SKM-1 (cell line): Measurements from ENCODE around the gene SETDB1.

ENCODE experiments used
- DNase-seq: peaks from one replicate; lab custom pipeline; 2025; ENCODE audit not compliant: unreplicated experiment; lab: John Stamatoyannopoulos, UW

The SETDB1 gene

DNA sequence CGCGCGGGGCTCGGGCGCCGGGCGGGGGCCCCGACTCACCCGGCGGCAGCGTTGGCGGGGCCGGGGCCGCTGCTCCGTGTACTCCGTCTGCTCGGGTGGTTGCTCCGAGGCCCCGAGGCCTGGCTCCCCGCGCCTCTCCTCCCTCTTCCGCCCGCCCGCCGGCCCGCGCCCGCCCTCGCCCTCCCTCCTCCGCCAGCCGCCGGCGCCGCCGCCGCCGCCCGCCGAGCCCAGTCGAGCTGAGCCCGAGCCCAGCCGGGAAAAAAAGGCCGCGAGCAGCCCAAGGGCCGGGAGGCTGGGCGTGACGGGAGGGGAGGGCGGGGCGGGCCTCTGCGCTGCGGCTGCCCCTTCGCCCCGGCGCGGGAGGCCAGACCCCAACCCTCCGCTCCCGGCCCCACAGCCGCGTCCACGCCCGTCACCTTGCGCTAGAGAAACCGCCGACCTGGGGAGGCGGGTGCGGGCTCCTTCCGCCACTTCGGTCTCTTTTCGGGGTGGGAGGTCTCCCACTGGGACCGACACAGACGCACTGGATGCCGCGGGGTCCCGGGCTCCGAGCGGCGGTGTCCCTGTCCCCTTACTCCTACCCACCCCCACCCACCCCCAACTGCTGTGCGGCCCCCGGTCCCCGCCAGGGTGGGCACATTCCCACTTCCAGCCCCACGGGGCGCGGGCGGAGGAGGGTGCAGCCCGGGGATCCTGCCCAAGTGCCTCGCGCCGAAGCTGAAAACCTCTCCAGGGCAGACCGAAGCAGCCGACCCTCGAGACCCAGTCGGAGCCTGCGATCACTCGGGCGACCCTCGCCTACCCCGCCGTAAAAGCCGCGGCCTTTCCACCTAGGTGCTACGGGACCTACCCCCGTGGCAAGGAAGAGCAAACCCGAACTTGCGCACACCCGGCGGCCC lies 48.7 kb downstream of the SETDB1 start, which contains the start of gene CERS2:
CERS2 (minus strand) TSS at position 256 of the 899 bp plus-strand sequence. CDS start 5,745 bp downstream, outside the sequence.
- DNase-seq, result no peak

DNA sequence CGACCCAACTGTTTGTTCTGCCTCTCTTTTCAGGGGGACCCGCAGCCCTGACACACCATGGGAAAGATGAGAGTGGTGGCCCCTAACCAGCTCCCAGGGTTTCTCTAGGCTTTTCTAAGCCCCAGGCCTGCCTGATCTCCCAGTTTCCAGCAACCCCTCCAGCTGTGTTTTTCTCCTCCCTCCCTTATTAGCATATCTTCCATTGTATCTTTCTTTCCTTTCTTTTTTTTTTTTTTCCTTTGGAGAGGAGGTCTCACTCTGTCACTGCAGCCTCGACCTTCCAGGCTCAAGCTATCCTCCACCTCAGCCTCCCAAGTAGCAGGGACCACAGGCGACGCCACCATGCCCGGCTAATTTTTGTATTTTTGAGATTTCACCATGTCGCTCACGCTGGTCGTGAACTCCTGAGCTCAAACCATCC lies 50.2 kb downstream of the SETDB1 start:
- no peak for DNase-seq

DNA sequence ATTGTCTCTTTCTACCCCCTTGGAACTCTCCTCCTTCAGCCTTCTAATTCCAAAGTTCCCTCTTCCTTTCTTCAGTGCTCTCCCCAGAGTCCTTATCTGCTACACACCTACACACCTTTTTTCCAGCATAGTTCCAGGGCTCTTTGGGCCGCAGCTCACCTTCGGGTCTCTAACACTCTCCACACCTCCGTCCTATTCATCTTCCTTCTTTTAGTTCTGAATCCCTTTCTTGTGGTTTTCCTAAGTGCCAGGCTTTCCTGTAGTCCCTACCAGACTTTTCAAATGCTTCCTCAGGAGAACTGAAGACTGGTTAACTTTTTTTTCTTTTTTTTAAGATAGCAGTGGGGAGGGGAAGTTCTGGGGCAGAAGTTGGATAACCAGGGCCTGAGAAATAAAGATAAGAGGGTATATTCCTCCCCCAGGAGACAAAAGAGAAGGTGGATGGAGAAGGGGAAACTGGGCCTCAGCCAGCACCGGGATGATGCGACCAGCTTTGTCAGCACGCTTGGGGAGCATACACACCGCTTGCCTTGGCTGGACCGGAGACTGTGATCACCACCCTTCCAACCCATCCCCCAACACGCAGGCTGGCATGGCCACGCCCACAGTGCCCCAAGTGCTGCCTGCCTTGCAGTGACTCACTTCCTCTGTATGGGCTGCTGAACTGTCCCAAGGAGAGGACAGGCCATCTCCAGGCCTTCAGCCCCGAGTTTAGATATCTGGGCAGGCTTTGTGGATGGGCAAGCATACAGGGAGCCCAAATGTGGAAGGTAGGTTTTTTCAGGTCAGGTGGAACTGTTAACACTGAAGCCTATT lies 50.9 kb downstream of the SETDB1 start:
- peak; percentile 84 for DNase-seq

DNA sequence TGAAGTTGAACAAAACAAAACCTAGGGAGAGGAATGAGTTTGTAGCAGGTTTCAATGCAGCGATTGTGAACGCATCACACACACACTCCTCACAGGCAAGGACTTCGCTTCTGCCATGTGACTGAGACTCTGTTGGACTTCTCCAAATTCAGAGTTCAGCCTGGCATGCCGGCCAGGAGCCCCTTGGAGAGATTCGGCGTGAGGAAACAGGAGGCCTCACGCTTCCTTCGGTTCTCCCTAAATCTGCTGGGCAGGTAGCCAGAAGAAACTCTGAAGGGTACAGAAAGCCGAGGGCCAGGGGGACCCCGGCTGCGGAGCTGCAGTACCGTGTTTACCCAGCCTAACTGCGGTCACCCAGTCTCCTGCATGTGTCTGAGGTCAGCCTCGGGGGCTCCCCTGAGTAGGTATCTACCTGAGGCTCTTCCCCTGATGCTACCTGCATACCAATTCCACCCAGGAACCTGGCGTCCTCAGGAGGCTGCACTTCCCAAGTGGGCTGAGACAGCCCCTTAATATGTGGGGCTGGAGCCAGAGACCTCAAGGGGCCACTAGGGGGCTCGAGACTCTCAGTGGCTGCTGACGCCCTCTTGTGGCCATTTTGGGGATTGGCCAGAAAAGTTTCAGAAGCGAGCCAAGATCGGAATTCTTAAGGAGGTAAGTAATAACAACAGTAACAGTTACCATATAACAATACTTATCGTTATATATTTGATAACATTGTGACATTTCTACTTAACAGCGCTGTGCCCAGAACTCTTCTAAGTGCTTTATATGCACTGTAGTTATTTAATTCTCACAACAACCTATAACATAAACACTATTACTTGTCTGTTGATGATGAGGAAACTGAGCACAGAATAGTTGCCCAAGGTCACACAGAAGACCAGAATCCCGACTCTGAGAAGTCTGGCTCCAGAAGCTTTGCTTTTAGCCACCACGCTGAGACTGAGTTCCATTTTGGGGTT lies 53.2 kb downstream of the SETDB1 start:
- DNase-seq, result peak; percentile 92

DNA sequence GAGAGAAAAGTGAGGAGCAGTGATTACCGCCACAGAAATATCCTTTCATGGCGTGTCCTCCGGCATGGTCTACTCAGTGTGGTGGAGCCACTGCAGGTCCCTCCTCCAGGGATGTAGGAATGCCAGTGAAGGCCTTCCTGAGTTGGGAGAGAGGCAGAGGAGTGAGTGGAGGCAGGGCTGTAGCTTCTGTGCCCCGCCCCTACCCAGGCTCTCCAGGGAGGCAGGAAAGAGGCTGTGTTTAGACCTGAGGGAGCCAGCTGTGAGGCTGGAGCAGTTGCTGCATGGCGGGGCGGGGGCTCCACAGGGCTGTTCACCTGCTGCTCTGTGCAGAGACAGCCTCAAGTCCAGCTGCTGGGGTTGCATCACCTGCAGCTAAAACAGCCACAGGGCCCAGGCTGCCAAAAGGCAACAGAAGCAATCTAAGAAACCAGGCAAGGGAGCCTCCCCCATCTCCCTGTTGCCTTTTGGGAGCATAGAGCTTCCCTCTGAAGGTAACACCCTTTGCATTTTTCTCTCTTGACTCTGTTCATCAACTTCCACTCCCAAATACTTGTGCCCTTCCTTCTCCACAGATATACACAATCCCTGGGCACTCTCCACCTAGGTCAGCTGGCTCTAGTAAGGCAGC lies 55.1 kb downstream of the SETDB1 start:
- DNase-seq, result no peak

DNA sequence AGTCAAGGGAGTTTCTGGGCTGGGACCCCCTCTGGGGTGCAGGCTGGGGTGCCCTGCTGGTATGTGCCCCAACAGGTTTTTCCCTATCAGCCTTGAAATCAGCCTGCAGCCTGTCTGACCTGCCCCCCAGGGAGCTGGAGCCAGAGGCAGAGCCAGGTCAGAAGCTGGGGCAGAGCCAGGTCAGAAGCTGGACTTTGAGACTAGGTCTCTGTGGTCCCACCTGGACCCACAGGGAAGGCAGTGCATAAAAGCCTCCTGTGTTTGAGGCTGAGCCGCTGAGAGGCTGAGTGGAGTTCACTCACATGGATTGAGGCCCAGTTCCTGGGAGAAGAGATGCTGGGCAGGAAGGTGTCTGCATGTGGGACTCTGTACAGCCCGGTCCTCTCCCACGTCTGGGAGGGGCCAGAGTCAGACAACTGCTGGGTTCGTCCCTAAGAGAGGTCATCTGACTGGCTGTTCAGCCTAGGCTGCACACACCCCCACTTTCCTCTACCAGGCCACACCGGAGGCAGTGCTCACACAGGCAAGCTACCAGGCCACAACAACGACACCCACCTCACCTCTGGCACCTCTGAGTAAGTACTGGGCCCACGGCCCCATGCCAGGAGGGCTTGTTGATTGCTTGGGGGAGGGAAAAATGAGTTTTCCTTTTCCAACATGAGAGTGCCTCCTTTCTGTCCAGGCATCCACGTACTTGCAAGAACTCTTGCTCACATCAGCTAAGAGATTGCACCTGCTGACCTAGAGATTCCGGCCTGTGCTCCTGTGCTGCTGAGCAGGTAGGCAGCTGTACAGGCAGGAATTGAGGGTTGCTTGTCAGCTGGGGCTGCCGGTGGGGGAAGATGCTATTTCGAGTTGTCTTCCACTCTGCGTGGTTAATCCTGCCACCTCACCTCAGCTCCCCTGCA lies 55.9 kb downstream of the SETDB1 start, which contains the start of gene ANXA9:
ANXA9 (plus strand) TSS at position 488 of the 908 bp plus-strand sequence. CDS start 814 bp downstream, outside the sequence.
- no peak for DNase-seq

DNA sequence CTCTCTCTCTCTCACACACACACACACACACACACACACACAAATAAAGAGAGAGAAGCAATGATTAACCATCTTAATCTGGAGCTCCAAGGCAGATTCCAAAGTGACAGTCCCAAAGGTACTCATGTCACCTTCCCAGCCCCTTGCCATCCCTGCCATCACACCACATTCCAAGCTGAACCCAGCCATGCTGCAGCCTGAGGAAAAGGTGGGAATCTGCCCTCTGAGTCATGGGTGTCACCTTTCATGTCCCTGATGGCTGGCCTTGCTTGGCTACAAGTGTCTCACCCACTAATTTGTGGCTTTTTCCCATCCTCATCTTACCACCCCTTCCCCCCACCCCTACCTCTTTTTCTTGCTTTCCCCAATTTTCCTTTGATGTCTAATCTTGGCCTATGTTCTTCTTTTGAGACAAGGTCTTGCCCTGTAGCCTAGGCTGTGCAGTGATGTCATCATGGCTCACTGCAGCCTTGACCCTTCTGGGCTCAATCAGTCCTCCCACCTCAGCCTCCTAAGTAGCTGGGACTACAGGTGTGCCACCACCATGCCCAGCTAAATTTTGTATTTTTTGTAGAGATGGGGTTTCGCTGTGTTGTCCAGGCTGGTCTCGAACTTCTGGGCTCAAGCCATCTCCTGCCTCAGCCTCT lies 59.1 kb downstream of the SETDB1 start:
- DNase-seq, result no peak

DNA sequence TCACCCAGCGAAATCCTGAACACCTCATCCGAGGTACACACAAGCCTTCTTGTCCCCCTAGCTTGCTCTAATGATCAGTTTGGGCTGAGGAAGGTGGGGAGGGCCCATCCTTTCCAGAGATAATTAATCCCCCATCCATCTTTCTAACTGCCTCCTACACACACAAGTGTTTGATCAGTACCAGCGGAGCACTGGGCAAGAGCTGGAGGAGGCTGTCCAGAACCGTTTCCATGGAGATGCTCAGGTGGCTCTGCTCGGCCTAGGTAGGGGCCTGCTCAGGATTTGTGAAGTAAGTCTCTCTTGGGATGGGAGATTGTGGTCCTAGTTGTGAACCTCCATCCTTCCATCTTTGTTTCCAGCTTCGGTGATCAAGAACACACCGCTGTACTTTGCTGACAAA lies 61.8 kb downstream of the SETDB1 start:
- no peak for DNase-seq

DNA sequence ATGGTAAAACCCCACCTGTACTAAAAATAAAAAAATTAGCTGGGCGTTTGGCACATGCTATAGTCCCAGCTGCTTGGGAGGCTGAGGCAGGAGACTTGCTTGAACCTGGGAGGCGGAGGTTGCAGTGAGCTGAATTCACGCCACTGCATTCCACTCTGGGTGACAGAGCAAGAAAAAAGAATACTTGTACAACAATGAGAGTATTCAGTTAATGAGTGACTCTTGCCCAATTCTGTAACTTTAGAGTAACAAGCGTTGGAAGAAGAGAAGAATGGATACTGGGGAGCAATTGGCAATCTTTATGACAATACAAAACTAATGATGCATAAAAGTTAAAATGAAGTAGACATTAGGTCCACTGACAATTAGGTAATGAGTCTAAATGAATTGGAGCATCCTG lies 66.5 kb downstream of the SETDB1 start:
- no peak for DNase-seq

DNA sequence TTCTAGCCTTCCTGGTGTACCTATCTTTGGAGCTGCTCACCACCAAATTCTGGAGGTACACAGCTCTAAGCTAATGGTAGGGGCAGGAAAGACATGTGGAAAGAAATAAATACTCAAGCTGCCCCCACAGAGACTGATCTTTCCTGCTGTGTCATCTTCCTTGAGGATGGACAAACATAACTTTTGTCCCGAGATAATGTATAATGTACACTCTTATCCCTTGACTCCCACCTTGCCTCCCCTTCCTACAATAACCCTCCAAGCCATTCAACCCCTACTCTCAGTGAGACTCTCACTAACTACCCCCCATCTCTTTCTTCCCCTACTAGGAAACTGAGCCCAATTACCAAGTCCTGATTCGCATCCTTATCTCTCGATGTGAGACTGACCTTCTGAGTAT lies 68.1 kb downstream of the SETDB1 start:
- no peak for DNase-seq

DNA sequence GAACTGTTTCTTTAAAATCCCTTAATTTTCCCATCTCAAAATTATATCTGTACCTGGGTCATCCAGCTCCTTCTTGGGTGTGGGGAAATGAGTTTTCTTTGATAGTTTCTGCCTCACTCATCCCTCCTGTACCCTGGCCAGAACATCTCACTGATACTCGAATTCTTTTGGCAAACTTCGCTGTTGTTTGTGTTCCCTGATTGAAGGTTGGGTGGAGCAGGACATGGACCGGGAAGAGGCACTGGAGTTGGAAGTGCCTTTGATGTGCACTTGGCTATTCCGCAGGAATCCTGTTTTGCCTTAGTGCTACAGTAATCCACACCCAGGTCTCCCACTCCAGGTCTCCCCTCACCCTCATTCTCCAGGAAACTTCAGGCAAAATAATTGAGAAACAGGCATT lies 69.3 kb downstream of the SETDB1 start:
- DNase-seq, result no peak

DNA sequence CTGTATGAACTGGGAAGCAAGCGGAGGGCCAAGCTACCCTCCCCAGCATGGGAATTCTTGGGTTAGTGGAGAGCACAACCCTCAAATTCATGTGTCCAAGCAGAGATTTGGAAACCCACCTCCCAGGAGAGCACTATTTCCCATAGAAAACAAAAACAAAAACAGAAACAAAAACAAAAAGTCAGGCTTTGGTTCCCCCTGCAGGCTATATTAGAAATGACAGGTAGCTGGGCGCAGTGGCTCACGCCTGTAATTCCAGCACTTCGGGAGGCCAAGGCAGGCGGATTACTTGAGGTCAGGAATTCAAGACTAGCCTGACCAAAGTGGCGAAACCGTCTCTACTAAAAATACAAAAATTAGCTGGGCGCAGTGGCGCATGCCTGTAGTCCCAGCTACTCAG lies 69.7 kb downstream of the SETDB1 start:
- no peak for DNase-seq

DNA sequence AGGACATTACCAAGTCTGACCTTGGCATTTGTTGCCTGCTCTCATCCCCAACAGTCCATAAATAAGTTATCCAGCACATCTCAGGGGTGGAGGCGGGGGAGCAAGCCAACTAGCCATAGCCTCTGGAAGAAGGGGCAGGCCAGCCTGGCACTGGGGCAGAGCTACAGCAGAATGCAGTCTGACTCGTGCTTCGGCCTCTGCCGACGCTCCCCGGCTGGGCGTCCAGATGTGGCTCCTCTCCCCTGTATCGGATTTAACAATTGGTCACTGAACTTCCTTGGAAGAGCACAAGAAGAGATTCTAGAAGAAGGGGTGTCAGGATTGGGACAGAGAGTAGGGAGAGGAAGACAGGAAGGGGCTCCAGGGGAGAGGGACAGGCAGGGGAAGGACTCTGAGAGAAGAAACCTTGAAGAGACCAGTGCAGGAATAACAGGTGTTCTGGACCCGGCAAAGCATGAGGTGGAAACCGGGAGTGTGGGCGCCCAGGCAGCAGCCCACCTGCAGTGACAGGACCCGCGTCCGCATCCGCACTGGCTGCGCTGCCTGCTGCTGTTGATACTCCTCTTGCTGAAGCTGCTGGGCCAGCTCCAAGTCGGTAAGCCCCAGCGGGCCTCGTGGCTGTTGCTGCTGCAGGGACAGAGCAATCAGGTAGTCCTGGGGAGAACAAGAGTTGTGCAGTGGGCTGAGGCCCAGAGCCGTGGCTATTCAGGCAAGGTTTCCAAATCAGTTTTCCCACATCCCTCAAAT lies 71.1 kb downstream of the SETDB1 start:
- no peak for DNase-seq

DNA sequence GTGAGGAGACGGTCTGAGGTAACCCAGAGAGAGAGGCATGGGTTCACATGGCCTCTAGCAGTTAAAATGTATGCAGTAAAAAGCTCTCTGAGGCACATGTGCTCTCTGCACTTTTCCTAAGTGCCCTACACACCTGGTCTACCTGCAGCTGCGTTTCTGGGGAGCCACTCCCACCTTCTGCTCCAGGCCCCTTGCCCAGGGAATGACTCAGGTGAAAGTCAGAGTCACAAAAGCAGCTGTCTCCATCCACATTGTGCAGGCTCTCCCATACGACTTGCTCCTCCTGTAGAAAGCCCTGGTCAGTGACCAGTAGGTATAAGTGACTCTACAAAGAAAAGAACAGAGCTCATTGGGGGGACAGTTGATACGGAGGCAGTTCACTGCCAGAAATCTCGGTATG lies 71.8 kb downstream of the SETDB1 start:
- DNase-seq, result no peak

DNA sequence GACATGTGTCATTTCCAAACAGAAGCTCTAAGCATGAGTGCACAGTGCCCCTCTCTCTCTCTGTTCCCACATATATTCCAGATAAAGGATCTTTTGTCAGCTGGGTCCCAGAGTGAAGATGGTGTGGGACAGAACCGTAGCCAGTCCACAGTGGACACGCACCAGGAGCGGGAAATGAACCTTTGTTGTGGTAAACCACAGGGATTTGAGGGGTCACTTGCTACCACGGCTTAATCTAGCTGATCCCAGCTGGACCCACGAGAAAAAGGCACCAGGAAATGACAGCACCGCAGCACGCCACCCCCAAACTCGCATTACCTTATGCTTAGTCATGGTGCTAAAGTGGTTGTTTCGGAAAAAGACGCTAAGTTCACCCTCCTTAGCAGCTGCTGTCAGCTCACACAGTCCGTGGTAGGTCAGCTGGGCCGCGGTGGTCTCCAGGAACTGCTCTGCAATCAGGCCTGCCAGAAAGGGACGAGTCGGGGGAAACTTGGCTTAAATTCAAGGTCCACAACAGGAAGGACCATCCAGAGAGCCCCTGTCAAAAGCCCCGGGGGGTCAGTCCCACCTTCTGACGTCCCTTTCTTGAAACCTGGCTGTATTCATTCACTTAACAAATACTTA lies 73.0 kb downstream of the SETDB1 start:
- DNase-seq, result no peak

DNA sequence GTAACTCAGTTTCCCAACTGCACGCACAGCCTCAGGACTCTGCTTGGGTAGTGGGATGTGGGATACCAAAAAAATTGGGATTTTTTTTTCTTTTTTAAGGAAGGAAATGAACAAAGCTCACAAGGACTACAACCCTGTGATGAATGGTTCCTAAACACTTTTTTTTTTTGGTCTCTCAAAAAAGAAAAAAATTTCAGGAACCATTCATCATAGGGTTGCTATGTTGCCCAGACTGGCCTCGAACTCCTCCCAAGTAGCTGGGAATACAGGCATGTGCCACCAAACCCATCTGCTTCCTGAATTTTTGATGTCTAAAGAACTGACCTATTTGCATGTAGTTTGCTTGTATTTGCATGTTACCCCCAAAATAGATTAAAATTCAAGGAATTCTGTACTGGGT lies 73.8 kb downstream of the SETDB1 start:
- no peak for DNase-seq

DNA sequence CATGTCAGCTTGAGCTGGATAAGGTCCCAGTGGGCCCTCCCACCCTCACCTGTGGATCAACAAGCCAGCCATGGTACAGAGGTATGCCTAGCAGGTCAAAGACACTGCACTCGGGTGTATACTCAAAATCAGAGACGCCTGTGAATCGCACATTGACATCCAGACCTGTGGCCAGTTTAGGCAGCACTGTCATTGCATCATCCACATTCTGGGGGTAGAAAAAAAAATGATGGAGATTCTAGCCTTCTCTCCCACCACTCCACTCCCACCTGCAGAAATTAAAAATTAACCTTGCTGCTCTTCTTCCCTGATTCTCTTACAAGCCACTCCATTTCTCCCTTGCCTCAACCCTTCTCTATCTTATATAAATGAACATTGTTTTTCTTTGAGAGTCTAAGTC lies 74.2 kb downstream of the SETDB1 start:
- DNase-seq, result no peak

DNA sequence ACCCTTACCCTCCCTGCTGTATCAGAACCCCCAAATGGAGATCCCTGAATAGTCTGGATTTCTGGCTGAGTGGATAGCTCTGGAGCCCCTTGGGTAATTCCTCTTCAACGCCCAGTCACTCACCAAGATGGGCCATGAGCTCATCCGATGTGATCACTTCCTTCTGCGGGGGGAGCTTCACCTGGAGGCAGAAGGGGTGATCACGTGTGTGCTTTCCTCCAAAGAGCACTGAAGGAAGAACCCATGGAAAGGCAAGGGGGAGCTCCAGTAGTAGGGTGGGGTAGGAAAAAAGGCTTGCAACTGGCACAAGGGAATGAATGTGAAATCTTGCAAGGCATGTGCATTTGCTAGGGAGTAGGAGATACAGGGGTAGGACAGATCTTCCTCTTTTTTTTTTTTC lies 75.4 kb downstream of the SETDB1 start:
- DNase-seq, result peak; percentile 82
